ENCODE measurements around the gene UNG. TPM values are rescaled to one million over a fixed set of nuclear protein-coding genes. Genes with fewer than 3 reads are reported as not detected.

The UNG gene
- polyA plus RNA-seq, 5 donors, result 45.4 to 57.4 (median 48.4) TPM

DNA sequence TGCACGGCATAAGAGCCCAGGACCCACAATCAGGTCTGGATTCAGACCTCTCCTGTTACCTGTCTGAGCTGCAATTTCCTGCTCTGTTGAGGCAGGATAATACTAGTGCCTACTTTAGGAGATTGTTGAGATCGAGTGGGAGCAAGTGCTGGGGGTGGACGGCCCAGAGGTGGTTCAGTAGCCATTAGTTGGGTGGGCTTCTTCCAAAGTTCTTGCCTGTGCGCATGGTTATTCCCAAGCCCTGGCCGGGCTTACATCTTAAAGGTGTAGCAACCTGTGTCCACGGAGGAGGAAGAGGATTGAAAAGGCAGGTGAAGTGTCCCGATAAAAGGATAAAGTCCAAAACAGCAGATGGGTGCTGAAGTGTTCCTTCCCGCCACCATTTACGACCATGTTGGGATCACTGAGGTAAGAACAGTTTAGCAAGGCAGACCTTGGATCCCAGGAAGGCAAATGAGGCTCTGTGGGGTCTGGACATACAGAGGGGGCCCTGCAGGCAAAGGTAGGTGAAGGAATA, 52.8 kb downstream of the UNG start:
- no peak for DNase-seq

DNA sequence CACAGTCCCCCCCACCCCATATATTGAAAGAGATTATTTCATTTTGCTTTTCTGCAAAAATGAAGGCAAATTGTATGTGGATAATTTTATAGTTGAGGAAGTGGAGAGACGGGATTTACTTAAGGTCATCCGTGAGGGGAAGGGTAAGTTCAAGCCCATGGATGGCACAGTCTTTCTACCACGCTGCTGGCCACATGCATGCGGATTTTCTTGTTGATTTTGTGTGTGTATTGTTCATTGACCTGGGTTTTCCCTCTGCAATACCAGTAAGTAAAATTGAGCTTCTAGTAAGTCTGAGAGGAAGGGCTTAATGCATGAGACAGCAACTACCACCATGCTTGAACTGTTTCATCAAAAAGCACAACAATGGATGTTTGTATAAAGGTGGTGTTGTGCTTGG, 54.1 kb downstream of the UNG start:
- DNase-seq, result no peak

GRCh38 chr12:109153821-109154441, 56.5 kb downstream of the UNG start:
- no peak for DNase-seq

GRCh38 chr12:109154451-109155438, 57.3 kb downstream of the UNG start:
- peak; percentile 77 to 78 for DNase-seq

DNA sequence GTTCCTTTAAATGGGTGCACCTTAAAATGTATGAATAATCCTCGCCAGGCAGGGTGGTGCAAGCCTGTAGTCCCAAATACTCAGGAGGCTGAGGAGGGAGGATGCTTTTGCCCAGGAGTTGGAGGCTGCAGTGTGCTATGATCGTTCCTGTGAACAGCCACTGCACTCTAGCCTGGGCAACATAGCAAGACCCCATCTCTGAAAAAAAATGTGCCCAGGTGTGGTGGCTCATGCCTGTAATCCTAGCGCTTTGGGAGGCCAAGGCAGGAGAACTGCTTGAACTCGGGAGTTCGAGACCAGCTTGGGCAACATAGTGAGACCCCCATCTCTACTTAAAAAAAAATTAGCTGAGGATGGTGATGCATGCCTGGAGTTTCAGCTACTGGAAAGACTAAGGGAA, 58.6 kb downstream of the UNG start:
- DNase-seq, result no peak

DNA sequence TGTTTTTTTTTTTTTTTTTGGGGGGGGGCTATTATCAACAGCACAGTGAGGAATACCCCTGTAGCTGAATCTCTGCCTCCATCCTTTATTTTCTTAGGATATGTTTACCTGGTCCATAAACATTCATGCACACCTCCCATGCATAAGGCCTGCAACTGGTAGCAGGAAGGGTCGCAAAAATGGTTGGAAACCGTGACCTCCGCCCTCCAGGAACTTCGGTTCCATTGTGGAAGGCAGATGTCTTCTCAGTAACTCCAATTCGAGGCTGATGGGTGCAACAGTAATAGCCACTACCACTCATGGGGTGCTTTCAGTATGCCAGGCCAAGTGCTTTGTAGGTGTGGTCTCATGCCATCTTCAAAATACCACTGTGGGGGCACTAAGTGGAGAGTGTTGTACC, 59.2 kb downstream of the UNG start:
- no peak for DNase-seq

DNA sequence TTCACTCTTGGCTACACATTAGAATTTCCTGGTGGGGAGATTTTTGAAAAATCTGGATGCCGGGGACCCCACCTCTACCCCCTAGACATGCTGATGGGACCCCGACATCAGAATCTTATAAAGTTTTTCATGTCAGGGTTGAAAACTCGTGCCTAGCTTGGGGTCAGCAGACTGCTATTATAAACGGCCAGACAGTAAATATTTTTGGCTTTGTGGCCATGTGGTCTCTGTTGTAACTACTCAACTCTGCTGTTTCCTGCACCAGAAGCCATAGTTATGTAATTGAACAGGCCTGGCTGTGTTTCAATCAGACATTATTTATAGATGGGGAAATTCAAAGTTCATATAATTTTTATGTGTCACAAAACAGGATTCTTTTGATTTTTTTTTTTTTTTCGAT, 60.6 kb downstream of the UNG start:
- DNase-seq, result no peak

DNA sequence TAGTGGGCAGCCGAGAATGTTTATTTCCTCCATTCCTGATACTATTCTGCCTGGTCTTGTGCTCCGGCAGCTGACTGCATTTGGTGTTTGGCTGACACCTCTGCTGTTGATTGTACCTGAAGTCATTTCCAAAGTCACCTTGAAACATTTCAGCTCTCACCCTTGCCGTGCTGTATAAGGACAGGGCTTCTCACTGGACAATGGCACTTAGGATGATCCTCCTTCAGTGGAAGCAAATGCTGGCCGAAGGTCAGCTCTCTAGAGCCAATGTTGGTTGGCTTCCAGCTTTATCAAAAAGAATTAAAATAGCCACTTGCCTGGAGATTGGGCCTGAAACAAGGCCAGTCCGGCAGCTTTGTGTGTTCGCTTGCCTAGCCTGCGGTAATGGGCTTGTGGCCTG, 63.0 kb downstream of the UNG start:
- no peak for DNase-seq

Other genes starting within 250 kb of the UNG start
- gene SSH1, start 240.0 kb upstream of the UNG start, polyA plus RNA-seq (ENCODE audit: insufficient read depth in 1 of 5, insufficient read length in 5 of 5, low replicate concordance in 1 of 5), result 10 to 100 TPM; 17.2 to 25.7 (median 22.1) TPM
- not detected for gene DAO, start 217.5 kb upstream of the UNG start, polyA plus RNA-seq (ENCODE audit: insufficient read depth in 1 of 5, insufficient read length in 5 of 5, low replicate concordance in 1 of 5)
- under 1 TPM; 0.04 to 0.28 (median 0.08) TPM for gene SVOP, start 76.5 kb upstream of the UNG start, polyA plus RNA-seq (ENCODE audit: insufficient read depth in 1 of 5, insufficient read length in 5 of 5, low replicate concordance in 1 of 5)
- 10 to 100 TPM; 20.2 to 29.3 (median 24.6) TPM for gene USP30, start 45.0 kb upstream of the UNG start, polyA plus RNA-seq (ENCODE audit: insufficient read depth in 1 of 5, insufficient read length in 5 of 5, low replicate concordance in 1 of 5)
- gene ALKBH2, start 4.1 kb upstream of the UNG start, polyA plus RNA-seq (ENCODE audit: insufficient read depth in 1 of 5, insufficient read length in 5 of 5, low replicate concordance in 1 of 5), result 10 to 100 TPM; 27.1 to 33.3 (median 28.2) TPM
- gene ACACB, start 19.0 kb downstream of the UNG start, polyA plus RNA-seq (ENCODE audit: insufficient read depth in 1 of 5, insufficient read length in 5 of 5, low replicate concordance in 1 of 5), result 10 to 100 TPM in 4 of 5 donors, 1 to 10 TPM in 1; 9.9 to 15.2 (median 13.7) TPM
- 1 to 10 TPM in 3 of 5 donors, under 1 TPM in 2; 0.33 to 1.8 (median 1.1) TPM for gene FOXN4, start 211.7 kb downstream of the UNG start, polyA plus RNA-seq (ENCODE audit: insufficient read depth in 1 of 5, insufficient read length in 5 of 5, low replicate concordance in 1 of 5)

All from right lung (tissue), 5 donors.